DND-41 (cell line): ENCODE results near the gene FKBP3.

ENCODE experiments used
- ATAC-seq: fragments of 200-7000 bp; cut with Tn5 transposase; 3 replicates; pipeline ENCODE4 v1.9.1; 2021; ENCODE audit warnings: low read depth; ENCODE audit not compliant: insufficient read depth
- DNase-seq: peaks from one replicate; pipeline ENCODE4 v3.0.0-alpha.2; 2020
- H2AFZ ChIP-seq: 2 replicates; pipeline ENCODE4 v1.6.0; 2012; ENCODE audit warnings: low read depth, low read length
- H3K27ac ChIP-seq: 2 replicates; pipeline ENCODE4 v1.5.1; 2012; ENCODE audit warnings: low read length, inconsistent platforms
- H3K27me3 ChIP-seq: fragments of 200-600 bp; sonication (generic); 2 replicates; pipeline ENCODE4 v1.6.0; 2012; ENCODE audit warnings: low read length, mild to moderate bottlenecking, inconsistent platforms; ENCODE audit not compliant: insufficient read depth, poor library complexity
- H3K36me3 ChIP-seq: 2 replicates; pipeline ENCODE4 v1.5.1; 2012; ENCODE audit warnings: low read length, inconsistent platforms; ENCODE audit not compliant: insufficient read depth
- H3K4me1 ChIP-seq: 2 replicates; pipeline ENCODE4 v1.5.1; 2012; ENCODE audit warnings: mild to moderate bottlenecking, low read length; ENCODE audit not compliant: insufficient read depth
- H3K4me2 ChIP-seq: 2 replicates; pipeline ENCODE4 v1.6.0; 2012; ENCODE audit warnings: mild to moderate bottlenecking, moderate library complexity, low read length, inconsistent platforms; ENCODE audit not compliant: insufficient read depth
- H3K4me3 ChIP-seq, 2 experiments: fragments of 200-600 bp in 1 of 2; shearing (Covaris generic) in 1 of 2; 2 replicates each; pipeline ENCODE4 v1.5.1; 2012 to 2016; ENCODE audit warnings: inconsistent platforms in 2 of 2, low read length in 2 of 2, mild to moderate bottlenecking in 2 of 2, low read depth in 1 of 2, moderate library complexity in 1 of 2
- H3K79me2 ChIP-seq: 2 replicates; pipeline ENCODE4 v1.6.0; 2012; ENCODE audit warnings: low read length, inconsistent platforms; ENCODE audit not compliant: insufficient read depth
- H3K9ac ChIP-seq: 2 replicates; pipeline ENCODE4 v1.6.0; 2012; ENCODE audit warnings: low read depth, mild to moderate bottlenecking, inconsistent platforms, low read length, moderate library complexity
- H3K9me3 ChIP-seq: 2 replicates; pipeline ENCODE4 v1.5.1; 2012; ENCODE audit warnings: low read length, moderate library complexity, mild to moderate bottlenecking, inconsistent platforms; ENCODE audit not compliant: insufficient read depth, severe bottlenecking
- H4K20me1 ChIP-seq: 2 replicates; pipeline ENCODE4 v1.6.0; 2012; ENCODE audit warnings: low read length; ENCODE audit not compliant: insufficient read depth
- EZH2 ChIP-seq: IDR thresholded peaks from 3 replicates; pipeline ENCODE4 v1.6.1; 2012; ENCODE audit warnings: borderline replicate concordance, low read depth, mild to moderate bottlenecking, moderate library complexity, low read length, inconsistent platforms; ENCODE audit not compliant: severe bottlenecking
- TF ChIP-seq, protein P1 (sequence below): IDR thresholded peaks from 2 replicates; pipeline ENCODE4 v1.5.1; 2012; ENCODE audit warnings: borderline replicate concordance, low read length, moderate library complexity, mild to moderate bottlenecking; ENCODE audit not compliant: poor library complexity, severe bottlenecking; ENCODE audit errors: extremely low read depth

Gene FKBP3

DNA sequence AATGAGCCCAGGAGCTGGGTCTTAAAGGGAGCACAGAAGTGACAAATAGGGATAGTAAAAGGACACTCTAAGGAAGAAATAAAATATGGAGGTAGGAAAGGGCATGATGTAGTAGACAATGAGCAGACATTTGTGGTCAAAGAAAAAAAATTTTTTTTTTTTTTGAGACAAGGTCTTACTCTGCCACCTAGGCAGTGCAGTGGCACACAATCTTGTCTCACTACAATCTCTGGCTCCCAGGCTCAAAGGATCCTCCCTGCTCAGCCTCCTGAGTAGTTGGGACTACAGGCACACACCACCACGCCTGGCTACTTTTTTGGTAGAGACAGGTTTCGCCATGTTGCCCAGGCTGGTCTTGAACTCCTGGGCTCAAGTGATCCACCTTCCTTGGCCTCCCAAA is 8.5 kb downstream of the FKBP3 start:
- H3K36me3 ChIP-seq, result peaks cover 65% of the 10 kb centered on the region
- no peaks in the 10 kb centered on the region for H4K20me1 ChIP-seq
- no peak overlapping the region for H2AFZ ChIP-seq
- no peaks in the 10 kb centered on the region for H3K27me3 ChIP-seq
- ATAC-seq, result peak; percentile 17; the same call in 1 of the 3 replicates
- H3K4me3 ChIP-seq, result no peak overlapping the region
- peaks cover 5% of the 10 kb centered on the region; the same call in 1 of the 2 replicates for H3K4me1 ChIP-seq
- H3K79me2 ChIP-seq, result peaks cover 33% of the 10 kb centered on the region
- no peak for DNase-seq
- TF ChIP-seq EZH2, result no peak
- TF ChIP-seq, protein P1, sequence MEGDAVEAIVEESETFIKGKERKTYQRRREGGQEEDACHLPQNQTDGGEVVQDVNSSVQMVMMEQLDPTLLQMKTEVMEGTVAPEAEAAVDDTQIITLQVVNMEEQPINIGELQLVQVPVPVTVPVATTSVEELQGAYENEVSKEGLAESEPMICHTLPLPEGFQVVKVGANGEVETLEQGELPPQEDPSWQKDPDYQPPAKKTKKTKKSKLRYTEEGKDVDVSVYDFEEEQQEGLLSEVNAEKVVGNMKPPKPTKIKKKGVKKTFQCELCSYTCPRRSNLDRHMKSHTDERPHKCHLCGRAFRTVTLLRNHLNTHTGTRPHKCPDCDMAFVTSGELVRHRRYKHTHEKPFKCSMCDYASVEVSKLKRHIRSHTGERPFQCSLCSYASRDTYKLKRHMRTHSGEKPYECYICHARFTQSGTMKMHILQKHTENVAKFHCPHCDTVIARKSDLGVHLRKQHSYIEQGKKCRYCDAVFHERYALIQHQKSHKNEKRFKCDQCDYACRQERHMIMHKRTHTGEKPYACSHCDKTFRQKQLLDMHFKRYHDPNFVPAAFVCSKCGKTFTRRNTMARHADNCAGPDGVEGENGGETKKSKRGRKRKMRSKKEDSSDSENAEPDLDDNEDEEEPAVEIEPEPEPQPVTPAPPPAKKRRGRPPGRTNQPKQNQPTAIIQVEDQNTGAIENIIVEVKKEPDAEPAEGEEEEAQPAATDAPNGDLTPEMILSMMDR, result no peak
- no peak overlapping the region for H3K27ac ChIP-seq
- H3K4me2 ChIP-seq, result no peak overlapping the region
- no peak overlapping the region for H3K9ac ChIP-seq
- H3K9me3 ChIP-seq, result no peaks in the 10 kb centered on the region

DNA sequence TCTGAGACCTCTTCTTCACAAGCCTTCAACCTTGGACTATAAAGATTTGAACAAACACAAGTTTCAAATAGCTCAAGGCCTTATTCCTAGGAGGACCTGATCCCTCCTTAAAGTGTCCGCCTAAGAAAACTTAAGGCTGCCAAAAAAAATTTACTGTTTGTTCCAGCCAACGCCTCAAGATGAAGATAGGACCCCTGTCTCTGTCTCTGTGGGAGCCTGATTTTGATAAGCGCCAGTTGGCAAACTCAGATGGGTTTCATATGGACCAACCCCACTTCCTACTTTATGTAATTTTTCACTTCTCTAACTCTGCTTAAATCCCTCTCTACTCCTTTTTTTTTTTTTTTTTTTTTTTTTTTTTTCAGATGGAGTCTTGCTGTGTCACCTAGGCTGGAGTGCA is 11.0 kb downstream of the FKBP3 start:
- Histone ChIP-seq H3K4me3 (no peak overlapping the region), H3K27ac (no peak overlapping the region), H4K20me1 (no peaks in the 10 kb centered on the region), H3K79me2 (peaks cover 12% of the 10 kb centered on the region; the same call in 1 of the 2 replicates), H3K4me2 (no peak overlapping the region), H2AFZ (no peak overlapping the region), H3K9me3 (no peaks in the 10 kb centered on the region), H3K36me3 (peaks cover 72% of the 10 kb centered on the region), H3K9ac (no peak overlapping the region), H3K27me3 (no peaks in the 10 kb centered on the region), H3K4me1 (no peaks in the 10 kb centered on the region)
- DNase-seq (no peak), ATAC-seq (no peak)
- TF ChIP-seq, protein P1, result no peak
- TF ChIP-seq EZH2, result no peak

DNA sequence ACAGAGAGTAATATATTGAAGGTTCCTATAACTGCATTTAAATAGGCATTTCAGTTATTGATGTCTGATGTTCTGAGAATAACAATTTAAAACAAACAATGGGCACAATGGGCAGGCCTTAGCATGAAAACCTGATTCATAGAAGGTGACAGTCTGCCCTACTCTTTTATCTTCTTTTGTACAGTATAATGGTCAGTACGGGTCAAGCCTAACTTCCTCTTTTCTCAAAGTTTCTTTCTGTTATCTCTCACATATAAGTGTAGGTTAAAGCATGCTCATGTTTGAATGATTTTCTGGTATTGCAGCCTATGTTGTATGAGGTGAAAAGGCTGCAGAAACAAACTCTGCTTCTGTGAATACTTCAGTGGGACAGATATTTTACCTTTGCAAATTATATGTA is 14.2 kb downstream of the FKBP3 start:
- Histone ChIP-seq H4K20me1 (no peaks in the 10 kb centered on the region), H3K79me2 (no peaks in the 10 kb centered on the region), H3K27me3 (no peaks in the 10 kb centered on the region), H3K27ac (no peak overlapping the region), H2AFZ (no peak overlapping the region), H3K4me1 (no peaks in the 10 kb centered on the region), H3K36me3 (peaks cover 85% of the 10 kb centered on the region), H3K9me3 (no peaks in the 10 kb centered on the region), H3K4me2 (no peak overlapping the region), H3K9ac (no peak overlapping the region), H3K4me3 (no peak overlapping the region)
- no peak for DNase-seq
- TF ChIP-seq EZH2, result no peak
- TF ChIP-seq, protein P1, result no peak
- ATAC-seq, result no peak

DNA sequence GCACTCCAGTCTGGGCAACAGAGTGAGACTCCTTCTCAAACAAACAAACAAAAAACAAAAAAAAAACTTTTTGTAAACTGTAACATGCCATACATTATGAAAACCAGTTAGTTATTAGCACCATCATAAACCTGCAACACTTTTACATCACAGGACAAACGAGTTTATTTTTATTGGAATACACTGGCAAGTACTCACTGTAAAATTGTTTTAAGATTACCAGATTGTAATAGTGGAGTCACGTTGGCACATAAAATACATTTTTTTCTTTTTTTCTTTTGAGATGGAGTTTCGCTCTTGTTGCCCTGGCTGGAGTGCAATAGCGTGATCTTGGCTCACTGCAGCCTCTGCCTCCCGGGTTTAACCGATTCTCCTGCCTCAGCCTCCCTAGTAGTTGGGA is 15.7 kb downstream of the FKBP3 start:
- Histone ChIP-seq H3K27me3 (no peaks in the 10 kb centered on the region), H3K9me3 (no peaks in the 10 kb centered on the region), H3K36me3 (peaks cover 89% of the 10 kb centered on the region), H2AFZ (no peak overlapping the region), H3K79me2 (peaks cover 2% of the 10 kb centered on the region; the same call in 1 of the 2 replicates), H3K4me2 (no peak overlapping the region), H3K27ac (no peak overlapping the region), H3K4me1 (no peaks in the 10 kb centered on the region), H4K20me1 (peaks cover 1% of the 10 kb centered on the region; the same call in 1 of the 2 replicates), H3K9ac (no peak overlapping the region), H3K4me3 (no peak overlapping the region)
- DNase-seq, result no peak
- ATAC-seq, result no peak
- no peak for TF ChIP-seq EZH2
- TF ChIP-seq, protein P1, result no peak
